Measurements from ENCODE around the gene TCAF1.
A peak's percentile ranks its signal among the peaks of the same experiment; 100 is the strongest.
"Not testable (repeated sequence)": the region's sequence is repeated elsewhere in the genome, so short reads cannot be mapped to it uniquely, and the experiment has no call there.

TCAF1 gene

DNA sequence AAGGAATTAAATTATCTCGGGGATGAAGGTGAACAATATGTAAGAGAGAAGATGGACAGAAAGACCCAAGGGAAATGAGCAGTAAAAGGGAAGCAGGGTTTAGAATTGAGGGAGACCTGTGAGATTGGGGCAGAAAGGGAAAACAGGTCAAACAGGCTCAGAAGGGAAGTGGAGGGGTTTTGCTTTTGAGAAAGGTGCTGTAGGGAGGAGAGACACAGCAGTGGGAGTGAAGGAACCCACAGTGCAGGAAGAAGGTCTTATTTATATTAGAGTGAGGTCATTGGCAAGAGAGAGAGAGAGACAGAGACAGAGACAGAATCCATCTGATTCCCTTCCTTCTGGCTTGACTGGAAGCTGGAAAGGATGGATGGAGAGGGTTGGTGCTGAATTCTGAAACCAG lies 3.5 kb upstream of the TCAF1 start:
- DNase-seq: no peak

DNA sequence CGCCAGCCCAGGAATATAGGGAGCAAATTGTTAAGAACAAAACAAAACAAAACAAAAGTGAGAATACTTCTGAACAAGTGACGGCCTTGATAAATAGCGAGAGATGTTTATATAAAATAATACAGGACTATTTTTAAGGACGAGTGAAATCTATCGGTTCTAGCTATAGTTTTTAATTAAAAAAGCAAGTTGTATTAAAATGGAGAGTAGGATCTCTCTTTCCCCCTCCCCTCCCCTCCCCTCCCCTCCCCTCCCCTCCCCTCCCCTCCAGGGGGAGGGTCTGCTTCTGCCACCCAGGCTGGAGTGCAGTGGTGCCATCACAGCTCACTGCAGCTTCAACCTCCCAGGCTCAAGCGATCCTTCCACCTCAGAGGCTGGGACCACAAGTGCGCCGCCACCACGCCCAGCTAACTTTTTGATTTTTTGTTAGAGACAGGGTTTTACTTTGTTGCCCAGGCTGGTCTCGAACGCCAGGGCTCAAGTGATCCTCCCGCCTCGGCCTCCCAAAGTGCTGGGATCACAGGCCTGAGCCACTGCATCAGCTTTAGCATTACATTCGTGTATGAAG lies 440 bp upstream of the TCAF1 start:
- DNase-seq: no peak

DNA sequence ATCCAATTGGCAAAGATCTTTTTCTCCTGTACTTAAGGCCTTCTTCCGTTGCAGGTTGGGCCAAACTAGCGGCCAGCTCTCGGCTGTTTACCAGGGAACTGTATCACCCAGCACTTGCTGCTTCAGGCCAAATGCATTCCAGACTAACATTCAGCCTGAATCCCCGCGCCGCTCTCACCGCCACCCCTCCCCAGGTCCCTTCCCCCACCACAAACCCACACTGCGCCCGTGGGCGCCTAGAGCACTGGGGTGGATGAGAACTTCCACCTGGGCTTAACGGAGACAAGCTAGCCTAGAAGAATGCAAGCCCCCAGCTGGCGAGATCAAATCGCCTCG lies 676 bp downstream of the TCAF1 start:
- DNase-seq: peak; percentile 48

DNA sequence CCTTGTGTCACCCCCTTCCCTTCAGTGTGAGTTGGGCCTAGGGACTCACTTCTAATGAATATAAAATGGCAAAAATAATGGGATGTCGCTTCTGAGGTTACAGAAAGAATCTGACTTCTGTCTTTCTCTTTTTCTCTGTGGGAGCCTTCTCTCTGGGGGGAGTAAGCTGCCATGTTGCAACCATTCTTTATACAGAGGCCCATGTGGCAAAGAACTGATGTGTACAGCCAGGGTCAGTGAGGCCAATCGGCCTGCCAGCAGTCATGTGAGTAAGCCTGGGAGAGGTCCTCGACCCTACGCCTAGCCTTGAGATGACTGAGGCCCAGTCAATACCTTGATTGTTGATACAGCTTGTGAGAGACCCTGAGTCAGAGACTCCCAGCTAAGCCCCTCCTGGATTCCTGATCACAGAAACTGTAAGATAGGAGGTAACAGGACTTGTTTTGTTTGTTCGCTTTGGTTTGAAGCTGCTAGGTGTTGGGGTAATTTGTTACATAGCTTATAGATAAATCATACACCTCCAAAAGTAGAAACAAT lies 1.7 kb downstream of the TCAF1 start:
- peak; percentile 10 for DNase-seq

DNA sequence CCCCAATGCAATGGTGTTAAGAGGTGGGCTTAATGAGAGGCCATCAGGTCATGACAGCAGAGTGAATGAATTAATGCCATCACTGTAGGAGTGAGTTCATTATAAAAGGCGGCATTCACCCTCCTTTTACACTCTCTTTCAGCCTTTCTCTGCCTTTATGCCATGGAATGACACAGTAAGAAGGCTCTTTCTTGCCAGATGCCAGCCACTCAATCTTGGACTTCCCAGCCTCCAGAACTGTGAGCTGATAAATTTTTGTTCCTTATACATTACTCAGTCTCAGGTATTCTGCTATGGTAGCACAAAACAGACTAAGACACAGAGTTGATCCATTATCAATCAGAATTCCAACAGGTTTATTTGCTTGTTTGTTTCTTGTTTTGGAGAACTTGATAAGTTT lies 3.2 kb downstream of the TCAF1 start:
- no peak for DNase-seq

DNA sequence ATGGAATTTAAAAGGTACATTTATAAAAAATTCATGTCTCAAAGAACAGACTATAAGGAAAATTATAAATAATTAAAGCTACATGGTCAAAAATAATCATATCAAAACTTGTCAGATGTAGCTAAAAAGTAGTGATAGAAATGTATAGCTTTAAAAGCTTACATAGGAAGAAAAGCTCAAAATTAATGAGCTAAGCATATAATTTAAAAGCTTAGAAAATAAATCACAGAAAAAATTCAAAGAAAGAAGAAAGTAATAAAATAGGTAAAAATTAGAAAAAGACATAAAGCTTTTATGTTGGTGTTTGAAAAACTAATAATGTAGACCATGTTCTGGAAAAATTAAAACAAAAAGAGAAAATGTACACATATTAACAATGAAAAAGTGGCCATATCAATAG lies 5.3 kb downstream of the TCAF1 start:
- DNase-seq: no peak

DNA sequence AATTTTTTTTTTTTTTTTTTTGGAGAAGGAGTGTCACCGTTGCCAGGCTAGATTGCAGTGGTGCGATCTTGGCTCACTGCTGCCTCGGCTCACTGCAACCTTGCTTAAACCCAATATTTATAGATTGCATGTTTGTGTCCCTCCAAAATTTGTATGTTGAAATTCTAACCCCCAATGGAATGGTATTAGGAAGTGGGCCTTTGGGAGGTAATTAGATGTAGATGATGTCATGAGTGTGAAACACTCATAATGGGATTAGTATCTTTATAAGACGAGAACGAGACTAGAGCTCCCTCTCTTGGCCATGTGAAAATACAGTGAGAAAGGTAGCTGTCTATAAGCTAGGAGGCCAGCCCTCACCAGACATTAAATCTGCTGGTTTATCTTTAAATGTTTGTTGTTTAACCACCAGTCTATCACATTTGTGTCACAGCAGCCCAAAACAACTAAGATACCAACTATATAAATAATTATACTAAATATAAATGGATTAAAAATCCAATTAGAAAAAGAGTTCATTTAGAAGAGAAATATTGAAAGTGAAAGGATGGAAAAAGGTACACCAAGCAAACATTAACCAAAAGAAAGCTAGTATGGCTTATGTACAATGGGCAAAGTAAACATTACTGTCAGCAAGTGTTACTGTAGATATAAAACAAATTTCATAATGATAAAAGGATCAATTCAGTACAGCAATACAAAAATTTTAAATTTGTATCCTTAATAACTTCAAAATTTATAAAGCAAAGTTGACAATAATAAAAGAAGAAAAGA lies 9.3 kb downstream of the TCAF1 start:
- DNase-seq: peak; percentile 38

DNA sequence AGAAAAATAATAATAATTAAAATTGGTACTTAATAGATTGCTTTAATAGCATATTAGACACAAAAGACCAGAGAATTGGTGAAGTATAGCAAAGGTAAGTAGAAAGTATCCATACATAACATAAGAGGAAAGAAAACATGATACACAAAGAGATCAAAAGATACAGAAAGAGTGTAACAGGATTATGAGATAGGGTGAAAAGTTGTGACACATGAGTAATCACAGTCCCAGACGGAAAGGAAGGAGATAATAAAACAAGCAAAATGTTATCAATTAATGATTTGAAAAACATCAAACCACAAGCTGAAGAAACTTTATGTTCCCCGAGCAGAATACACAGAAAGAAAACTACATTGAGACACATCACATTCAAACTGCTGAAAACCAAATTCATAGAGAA lies 10.5 kb downstream of the TCAF1 start:
- DNase-seq: no peak

DNA sequence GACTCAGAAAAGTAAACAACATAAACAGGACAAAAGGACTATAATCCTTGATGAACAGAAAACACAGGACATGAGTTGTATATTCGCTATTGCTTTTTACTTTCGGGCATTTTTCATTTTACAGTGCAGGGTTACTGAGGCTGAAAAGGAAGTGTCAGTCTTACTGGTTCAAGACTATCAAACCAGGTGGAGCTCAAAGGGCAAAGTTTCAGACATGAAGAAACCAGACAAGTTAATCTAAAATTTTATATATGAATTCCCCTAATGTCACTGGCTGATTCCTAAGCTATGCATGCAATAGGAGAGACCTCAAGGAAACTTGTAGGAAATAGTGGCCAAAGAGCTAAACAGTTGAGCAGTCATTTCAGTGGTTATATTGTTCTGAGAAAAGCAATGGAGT lies 11.4 kb downstream of the TCAF1 start:
- DNase-seq: no peak

DNA sequence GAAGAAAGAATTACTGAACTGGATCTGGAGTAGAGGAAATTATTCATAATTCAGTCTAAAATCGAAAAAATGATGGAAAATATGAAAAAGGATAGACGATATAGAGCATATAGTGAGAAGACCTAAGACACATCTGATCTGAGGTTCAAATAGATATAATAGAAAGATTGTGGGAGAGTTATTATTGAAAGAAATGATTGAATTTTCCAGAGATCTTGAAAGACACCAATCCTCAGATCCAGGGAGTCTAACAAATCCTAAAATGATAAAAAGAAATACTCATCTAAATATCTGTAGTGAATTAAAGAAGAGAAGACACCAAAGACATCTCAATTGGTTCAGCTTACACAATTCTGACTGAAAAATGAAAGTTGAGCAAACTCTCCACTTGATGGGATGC lies 12.9 kb downstream of the TCAF1 start:
- DNase-seq: no peak

DNA sequence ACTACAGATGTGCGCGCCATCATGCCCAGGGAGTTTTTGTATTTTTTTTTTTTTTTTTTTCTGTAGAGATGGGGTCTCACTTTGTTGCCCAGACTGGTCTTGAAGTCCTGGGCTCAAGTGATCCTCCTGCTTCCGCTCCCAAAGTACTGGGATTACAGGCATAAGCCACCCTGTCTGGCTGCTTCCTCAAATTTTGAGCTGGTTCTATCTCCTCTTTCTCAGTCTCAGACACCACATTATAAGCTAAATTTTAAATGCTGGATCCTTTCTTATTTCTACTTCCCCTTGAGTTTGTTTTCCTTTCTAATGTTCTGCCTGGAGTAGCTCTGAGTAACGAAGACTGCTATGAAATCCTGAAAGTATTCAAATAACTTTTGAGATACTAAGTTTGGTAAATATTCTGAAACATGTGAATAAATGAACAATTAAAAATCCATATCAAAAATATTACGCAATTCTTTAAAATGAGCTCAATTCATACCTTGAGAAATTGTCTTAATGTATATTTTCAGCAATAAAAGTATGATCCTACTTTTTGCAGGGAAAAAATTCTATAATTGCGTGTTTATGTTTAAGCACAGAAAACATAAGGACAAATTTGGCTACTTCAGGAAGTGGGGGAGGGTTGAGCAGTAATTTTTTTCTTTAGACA lies 15.0 kb downstream of the TCAF1 start:
- no peak for DNase-seq

DNA sequence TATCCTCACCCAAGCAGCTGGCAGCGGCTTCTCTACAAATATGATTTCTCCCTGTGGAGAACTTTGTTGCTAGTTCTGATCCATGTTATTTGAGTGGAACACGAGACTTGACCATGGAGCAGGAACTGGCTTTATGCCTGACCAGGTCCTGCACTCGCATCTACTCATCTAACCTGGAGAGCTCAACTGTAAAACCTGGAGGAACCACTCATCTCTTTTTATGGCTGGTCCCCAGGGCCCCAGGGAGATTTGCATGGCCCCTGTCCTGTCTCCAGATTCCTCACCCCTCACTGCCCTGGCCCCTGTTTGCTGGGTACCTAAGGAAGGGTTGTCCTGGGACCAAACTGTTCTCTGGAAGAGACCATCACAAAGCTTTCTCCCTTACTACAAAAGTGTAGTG lies 16.0 kb downstream of the TCAF1 start:
- no peak for DNase-seq

DNA sequence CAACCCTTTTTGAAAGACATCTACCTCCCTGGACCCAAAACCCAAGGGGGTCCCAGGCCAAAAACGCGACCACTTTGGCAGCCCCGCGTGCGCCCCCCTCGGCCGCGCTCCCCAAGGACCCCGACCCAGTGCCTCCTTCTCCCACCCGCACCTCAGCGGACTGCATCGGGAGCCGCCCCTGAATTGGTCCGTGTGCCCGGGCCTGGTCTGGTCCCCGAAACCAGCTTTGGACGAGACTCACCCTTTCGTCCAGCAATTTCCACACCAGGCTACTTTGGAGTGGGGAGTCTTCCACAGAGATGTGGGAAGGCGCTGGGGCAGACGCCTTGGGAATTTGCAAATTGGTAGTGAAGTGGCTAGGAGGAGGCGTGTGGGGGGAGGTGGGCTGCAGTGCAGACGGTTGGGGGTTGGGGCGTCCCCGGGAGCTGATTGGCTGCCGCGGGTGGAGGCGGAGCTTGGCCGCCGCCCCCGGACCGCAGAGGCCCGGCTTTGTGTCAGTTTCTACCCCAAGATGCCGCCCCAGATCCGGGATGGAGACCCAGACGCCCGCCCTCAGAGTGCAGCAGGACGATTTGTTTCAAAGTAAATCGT lies 16.9 kb downstream of the TCAF1 start:
- peak; percentile 83 for DNase-seq

DNA sequence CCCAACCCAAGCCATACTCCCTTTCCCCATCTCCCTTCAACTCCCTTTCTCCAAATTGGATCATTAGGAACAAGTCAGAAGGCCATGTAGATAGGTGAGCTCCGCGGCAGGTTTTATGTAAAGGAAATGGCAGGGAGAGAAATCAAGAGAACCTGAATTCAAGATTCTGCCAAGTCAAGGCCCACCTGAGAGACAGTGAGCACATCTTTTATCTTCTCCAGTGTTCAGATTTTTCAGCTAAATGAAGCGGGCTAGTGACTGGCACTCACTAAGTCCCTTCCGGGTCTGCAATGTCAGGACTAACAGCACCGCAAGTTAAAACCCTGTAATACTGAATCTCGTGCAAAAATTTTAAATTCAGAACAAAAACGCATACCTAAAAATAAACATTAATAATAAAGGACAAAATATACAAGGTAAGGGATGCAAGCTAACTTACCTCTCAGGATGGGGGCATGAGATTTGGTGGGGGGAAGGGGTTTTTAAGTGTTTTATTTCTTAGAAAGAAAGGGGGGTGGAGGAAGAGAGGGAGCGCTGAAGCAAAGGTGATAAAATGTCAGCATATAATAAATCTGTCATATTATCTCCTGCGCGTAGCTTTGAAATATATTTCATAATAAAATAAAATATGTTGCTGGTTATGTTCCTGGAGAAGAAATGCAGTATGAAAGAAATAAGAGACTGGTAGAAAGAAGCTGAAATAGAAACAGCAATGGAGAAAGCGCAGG lies 17.6 kb downstream of the TCAF1 start:
- DNase-seq: no peak

DNA sequence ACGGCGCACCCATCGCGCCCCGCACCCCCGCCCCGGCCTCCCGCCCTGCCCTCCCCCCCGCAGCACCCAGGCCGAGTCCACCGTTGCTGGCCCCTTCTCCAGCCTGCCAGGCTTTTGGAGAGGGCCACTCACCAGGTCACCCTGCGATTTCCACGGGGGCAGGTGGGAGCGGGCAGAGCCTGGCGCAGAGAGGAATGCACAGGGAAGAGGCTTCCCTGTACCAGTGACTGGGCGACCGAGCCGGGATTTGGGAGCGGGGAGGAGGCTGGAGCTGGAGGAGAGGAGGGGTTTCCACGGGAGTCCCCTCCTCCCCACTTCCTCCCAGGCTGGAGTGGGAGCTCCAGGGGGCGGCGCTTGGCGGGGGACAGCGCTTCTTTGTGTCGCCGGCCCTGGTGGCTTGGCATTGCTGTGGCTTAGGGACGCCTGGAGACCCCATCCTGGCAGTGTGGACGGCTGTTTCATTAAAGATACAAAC lies 19.3 kb downstream of the TCAF1 start:
- DNase-seq: peak; percentile 76

DNA sequence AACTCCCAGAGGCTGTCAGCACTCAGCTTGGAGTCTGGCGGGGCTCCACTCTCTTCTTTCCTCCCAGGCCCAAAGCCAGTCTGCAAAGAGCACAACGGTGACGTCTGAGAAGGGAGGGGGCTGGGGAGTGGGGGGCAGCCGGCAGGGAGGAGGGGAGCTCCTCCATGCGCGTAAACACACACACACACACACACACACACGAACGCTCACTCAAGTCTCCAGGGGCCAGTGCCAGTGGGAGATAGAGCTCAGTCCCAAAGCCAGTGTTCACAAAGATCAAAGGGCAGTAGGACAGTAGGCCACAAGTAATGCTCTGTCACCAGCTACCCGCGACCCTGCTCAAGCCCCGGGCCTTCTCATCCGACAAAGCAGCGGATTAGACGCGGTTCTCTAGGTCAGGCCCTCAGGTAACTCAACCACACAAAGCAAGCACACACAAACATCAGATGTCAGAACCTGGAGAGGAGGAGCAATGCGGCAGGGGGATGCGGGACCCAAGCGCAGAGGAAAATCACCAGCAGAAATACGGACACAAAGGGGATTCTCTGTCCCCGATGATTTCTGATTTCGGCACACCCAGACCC lies 19.9 kb downstream of the TCAF1 start:
- peak; percentile 62 for DNase-seq

DNA sequence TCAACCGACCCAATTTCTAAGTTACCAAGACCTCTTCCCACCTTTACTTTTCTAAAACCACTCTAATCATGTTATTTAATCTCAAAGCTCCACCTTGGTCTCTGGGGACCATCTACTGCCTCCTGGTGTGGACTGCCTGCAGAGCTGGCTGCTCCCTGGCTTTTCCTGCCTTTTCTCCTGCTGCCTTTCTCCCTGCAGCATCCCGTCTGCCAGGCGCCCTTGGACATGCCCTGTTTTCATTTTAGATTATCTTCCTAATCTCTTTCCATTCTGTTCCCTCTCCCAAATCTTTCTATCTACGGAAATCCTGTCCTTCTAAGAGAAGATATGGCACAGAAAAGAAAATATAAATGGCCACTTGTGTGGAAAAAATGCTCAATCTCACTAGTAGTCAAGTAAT lies 23.1 kb downstream of the TCAF1 start:
- DNase-seq: no peak

DNA sequence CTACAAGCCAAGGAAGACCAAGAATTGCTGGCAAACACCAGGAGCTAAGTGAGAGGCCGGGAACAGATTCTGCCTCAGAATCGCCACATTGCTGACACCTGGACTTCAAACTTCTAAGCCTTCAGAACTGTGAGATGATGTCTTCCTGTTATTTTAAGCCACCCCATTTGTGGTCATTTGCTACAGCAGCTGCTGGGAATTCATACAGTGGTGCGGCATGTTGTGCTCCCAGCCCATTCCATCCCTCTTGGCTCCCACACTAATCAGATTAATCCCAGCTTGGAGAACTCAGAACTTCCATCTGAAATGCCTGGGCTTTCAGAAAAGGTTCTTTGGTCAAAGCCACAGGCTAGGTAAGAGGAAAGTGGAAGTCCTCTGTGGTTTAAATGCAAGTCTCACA lies 24.9 kb downstream of the TCAF1 start:
- no peak for DNase-seq

DNA sequence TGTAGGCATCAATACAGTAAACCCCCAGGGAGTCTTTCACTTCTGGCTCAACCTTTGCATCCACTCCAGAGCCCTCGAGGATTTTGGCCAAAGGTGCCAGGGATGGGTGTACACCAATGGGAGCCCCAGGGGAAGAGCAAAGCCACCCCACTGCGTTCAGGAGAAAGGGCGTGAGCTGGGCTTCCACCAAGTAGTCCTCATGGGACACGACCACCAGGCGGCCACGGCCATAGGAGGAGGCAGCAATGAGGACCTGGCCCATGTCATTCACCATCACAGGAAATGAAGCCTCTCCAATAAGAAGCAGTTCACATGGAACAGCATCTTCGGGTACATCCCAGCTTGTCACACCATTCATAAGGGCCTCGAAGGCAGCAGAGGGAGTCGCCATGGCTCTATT lies 25.8 kb downstream of the TCAF1 start:
- no peak for DNase-seq

DNA sequence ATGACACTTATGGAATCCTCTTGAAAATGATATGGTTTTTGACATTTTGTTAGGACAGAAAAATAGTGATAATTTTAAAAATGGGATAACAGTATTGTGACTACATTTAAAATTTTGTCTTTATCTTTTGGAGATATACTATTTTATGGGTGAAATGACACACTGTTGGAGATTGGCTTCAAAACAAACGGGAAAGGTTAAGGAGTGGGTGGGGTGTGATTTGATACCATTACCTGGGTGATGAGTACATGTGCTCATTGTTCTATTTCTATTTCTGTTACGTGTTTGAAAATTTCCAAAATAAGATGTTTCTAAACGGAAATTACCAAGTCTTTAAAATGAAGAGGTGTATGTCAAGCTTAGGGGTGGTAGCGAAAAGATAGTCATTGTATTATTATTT lies 28.7 kb downstream of the TCAF1 start:
- DNase-seq: not testable (repeated sequence)

DNA sequence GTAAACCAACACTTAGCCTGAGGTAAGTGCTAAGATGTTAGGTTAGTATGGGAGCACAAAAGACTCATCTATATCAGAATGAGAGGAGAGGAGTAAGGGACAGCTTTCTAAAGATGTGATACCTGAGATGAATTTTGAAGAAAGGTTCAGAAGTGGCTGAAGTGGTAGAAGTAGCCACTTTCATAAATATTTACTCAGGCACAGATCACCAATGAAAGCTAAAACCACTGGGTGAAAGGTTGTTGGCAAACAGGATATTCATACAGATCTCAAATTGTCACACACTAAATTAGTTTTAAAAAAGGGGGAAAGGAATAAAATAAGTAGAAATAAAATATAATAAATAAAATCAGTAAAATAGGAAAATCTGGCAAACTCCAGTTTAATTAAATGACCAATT lies 30.4 kb downstream of the TCAF1 start:
- not testable (repeated sequence) for DNase-seq

DNA sequence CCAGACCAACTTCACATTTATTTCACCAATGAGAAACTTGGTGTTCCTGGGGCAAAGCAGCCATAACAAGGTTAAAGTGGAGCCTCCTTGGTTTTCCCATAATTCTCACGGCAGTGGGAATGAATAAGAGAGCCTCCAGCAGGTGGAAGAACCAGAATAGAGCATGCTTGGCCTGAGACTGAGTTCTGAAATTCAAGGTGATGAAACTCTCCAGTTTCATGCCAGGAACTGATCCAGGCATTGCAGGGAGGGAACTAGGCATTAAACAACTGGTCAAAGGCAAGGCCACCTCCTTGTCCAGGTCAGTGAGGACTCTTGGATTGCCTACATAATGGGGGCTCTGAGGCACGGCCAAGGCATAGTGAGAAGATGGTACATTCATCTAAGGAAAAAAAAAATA lies 44.0 kb downstream of the TCAF1 start:
- not testable (repeated sequence) for DNase-seq

DNA sequence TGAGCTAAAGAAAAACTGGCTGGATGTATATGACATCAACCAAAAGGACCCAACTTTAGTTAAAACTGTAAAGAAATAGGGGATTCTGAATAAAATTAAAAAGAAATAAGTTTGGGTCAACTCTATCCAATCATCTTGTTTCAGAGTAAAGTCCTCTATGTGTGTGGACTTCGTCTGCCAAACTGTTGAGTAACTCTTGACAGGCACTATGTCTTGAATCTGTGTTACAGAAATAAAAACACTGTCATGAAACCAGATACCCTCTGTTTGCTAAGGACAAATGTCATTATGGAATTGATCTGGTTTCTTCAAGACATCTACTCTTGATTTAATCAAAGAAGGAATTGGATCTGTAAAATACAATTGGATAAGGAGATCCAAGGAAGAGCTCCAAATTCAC lies 46.5 kb downstream of the TCAF1 start:
- DNase-seq: not testable (repeated sequence)

Data from fibroblast of skin of right biceps (primary cell).